ENCODE results near the gene DOCK4. TPM values are rescaled to one million over a fixed set of nuclear protein-coding genes. Genes with fewer than 3 reads are reported as not detected.

Gene DOCK4
- total and polyA plus RNA-seq, 2 of the 8 experiments (the other 6 are each of a cell fraction or from before 2014, with no cell fraction given): 5.1 to 23.6 TPM

GRCh38 chr7:111756687-111757178 lies 449.5 kb downstream of the DOCK4 start:
- Histone ChIP-seq H3K23me2 (ENCODE audit: low read depth, low read length) (no peaks in the 10 kb centered on the region), H3K9me3 (ENCODE audit: insufficient read depth in 2 of 2, low read depth in 1 of 2, low read length in 1 of 2) (no peaks in the 10 kb centered on the region), H3K79me2 (ENCODE audit: control insufficient read depth in 1 of 2, insufficient read depth in 2 of 2, low read length in 2 of 2) (no peaks in the 10 kb centered on the region), H2BK15ac (ENCODE audit: low read length) (no peak overlapping the region), H3K56ac (replicated peaks; ENCODE audit: insufficient read length, low read depth, low read length) (no peak overlapping the region), H2BK5ac (ENCODE audit: low read depth, low read length) (no peak overlapping the region), H2AFZ (ENCODE audit: low read length) (0 out of 2 replicates have a peak overlapping the region, but pooled peaks have one; percentile 0), H2AK5ac (ENCODE audit: low read depth, low read length) (no peak overlapping the region), H3K23ac (ENCODE audit: insufficient read length) (no peak overlapping the region), H3K4me1 (replicated peaks in 1 of 4; ENCODE audit: control insufficient read depth in 3 of 4, insufficient read depth in 4 of 4, low read length in 3 of 4) (peaks cover 0 to 9% (median 3%) of the 10 kb centered on the region in 4 experiments; a peak in 5 of 7 replicates), H3K4me3 (ENCODE audit: extremely low read depth in 1 of 4, insufficient read depth in 2 of 4, low read depth in 3 of 4, low read length in 4 of 4) (no peak overlapping the region; a peak in 2 of 8 replicates), H2BK12ac (ENCODE audit: low read depth, low read length) (peak overlapping the region; percentile 70), H4K8ac (ENCODE audit: extremely low read depth, insufficient read depth, low read length) (no peak overlapping the region), H3K4ac (replicated peaks; ENCODE audit: insufficient read length, low read depth, low read length) (no peak overlapping the region), H3K18ac (ENCODE audit: extremely low read depth, low read length) (0 out of 2 replicates have a peak overlapping the region, but pooled peaks have one; percentile 13), H3K9ac (replicated peaks in 1 of 4; ENCODE audit: extremely low read depth in 1 of 4, low read depth in 3 of 4, low read length in 3 of 4) (peak overlapping the region in 1 of 4 experiments; percentile 14; a peak in 1 of 7 replicates), H3K14ac (ENCODE audit: insufficient read length) (no peak overlapping the region), H3K27ac (ENCODE audit: low read depth, low read length) (no peak overlapping the region), H4K20me1 (replicated peaks in 1 of 2; ENCODE audit: control insufficient read depth in 1 of 2, insufficient read depth in 2 of 2, low read length in 2 of 2) (no peaks in the 10 kb centered on the region), H2BK20ac (ENCODE audit: low read length) (no peak overlapping the region; the same call in 1 of the 2 replicates), H4K91ac (replicated peaks; ENCODE audit: insufficient read length, low read length) (no peak overlapping the region), H3K79me1 (ENCODE audit: low read depth, low read length) (no peaks in the 10 kb centered on the region; the same call in 1 of the 2 replicates), H3K27me3 (replicated peaks in 1 of 4; ENCODE audit: control insufficient read depth in 3 of 4, extremely low read depth in 1 of 4, insufficient read depth in 3 of 4, low read length in 3 of 4) (peaks cover 0 to 2% (median 0%) of the 10 kb centered on the region in 4 experiments; a peak in 1 of 7 replicates), H2BK120ac (replicated peaks; ENCODE audit: low read depth, low read length) (no peak overlapping the region), H3K4me2 (ENCODE audit: insufficient read depth in 1 of 2, low read depth in 2 of 2, low read length in 2 of 2) (peak overlapping the region; percentile 48 to 54), H4K5ac (ENCODE audit: insufficient read length, low read depth, low read length) (no peak overlapping the region), H3K36me3 (ENCODE audit: control insufficient read depth in 2 of 4, insufficient read depth in 4 of 4, low read length in 3 of 4) (peaks cover 0 to 5% (median 2%) of the 10 kb centered on the region in 4 experiments; a peak in 2 of 8 replicates)
- peak; percentile 32 for FAIRE-seq
- POLR2A ChIA-PET (ENCODE audit: partially characterized antibody): interaction anchor here (0.6 to 1.0 kb wide), 3 partner anchors 73 to 448 kb away, joined by 3 read pairs; no protein-coding TSS in a partner anchor
- no peak for DNase-seq (ENCODE audit: low read depth in 1 of 2, low spot score in 2 of 2)
- WGBS, 2 experiments (ENCODE audit: extremely low coverage in 1 of 2, insufficient coverage in 1 of 2, insufficient read length in 1 of 2, insufficient replicate concordance in 2 of 2, low coverage in 1 of 2, low lambda C conversion rate in 2 of 2, missing lambda C conversion rate in 1 of 2): 27% methylated on average over 11 of the region's 11 CpGs; no CpG with 5 or more reads in 1 of the 2 experiments
- CTCF ChIA-PET (ENCODE audit: partially characterized antibody): interaction anchor here (0.8 to 12.4 kb wide), 12 partner anchors 8 to 742 kb away, joined by 3 to 274 read pairs (median 4); no protein-coding TSS in a partner anchor
- no peak for TF ChIP-seq KDM1A (IDR thresholded peaks at IDR 0.05; ENCODE audit: borderline replicate concordance, low read length)
- peak; percentile 37 to 39; a peak in 3 of 4 replicates for TF ChIP-seq RAD21 (IDR thresholded peaks at IDR 0.05 in 1 of 2, conservative IDR thresholded peaks at IDR 0.05 in 1 of 2; ENCODE audit: low read depth in 2 of 2, low read length in 2 of 2)
- TF ChIP-seq ZNF274 (IDR thresholded peaks at IDR 0.05; ENCODE audit: borderline replicate concordance, extremely low read depth, low read length): no peak
- peak; percentile 43; the same call in 1 of the 2 replicates for TF ChIP-seq TEAD4 (IDR thresholded peaks at IDR 0.05; ENCODE audit: low read depth, low read length)
- no peak for TF ChIP-seq EZH2 (IDR thresholded peaks at IDR 0.05; ENCODE audit: low read depth, low read length, severe bottlenecking)
- no peak for TF ChIP-seq JUN (IDR thresholded peaks at IDR 0.05; ENCODE audit: low read depth, low read length)
- no peak for TF ChIP-seq EGR1 (IDR thresholded peaks at IDR 0.05; ENCODE audit: borderline replicate concordance, low read depth, low read length)
- TF ChIP-seq RBBP5 (IDR thresholded peaks at IDR 0.05; ENCODE audit: borderline replicate concordance, low read depth, low read length): 0 out of 2 replicates have a peak, but pooled peaks have one; percentile 31
- peak in 2 of 3 experiments; percentile 11 to 32; a peak in 2 of 4 replicates for TF ChIP-seq CTCF (IDR thresholded peaks at IDR 0.05; ENCODE audit: control extremely low read depth in 1 of 3, insufficient read depth in 1 of 3, low read depth in 1 of 3, low read length in 3 of 3)

All from H1 (cell line).